Activated CD4-positive, alpha-beta T cell treated with anti-CD3 and anti-CD28 coated beads, Interleukin-2, amount 50 U/mL, for 4 hours (primary cell): ENCODE measurements around the gene MRPL40.

Experiments used
- DNase-seq, 2 experiments: peaks; one replicate each; pipeline ENCODE4 v3.0.0-alpha.2; 2020

The MRPL40 gene

GRCh38 chr22:19483481-19484244 lies 51.3 kb downstream of the MRPL40 start:
- DNase-seq, result no peak
